HUES6 (cell line): ENCODE data around the gene OXT.
"Not testable (repeated sequence)": the region's sequence is repeated elsewhere in the genome, so short reads cannot be mapped to it uniquely, and the experiment has no call there.

Source experiments
- H3K27ac ChIP-seq: 2 replicates; pipeline ENCODE4 v1.7.0; 2013; ENCODE audit warnings: low read depth, mild to moderate bottlenecking, low read length, inconsistent platforms
- H3K27me3 ChIP-seq: 2 replicates; pipeline ENCODE4 v1.6.1; 2013; ENCODE audit warnings: low read length; ENCODE audit not compliant: control insufficient read depth, insufficient read depth
- H3K36me3 ChIP-seq: 2 replicates; pipeline ENCODE4 v1.6.1; 2013; ENCODE audit warnings: low read length; ENCODE audit not compliant: control insufficient read depth, insufficient read depth
- H3K4me1 ChIP-seq: 2 replicates; pipeline ENCODE4 v1.6.1; 2013; ENCODE audit warnings: low read length; ENCODE audit not compliant: control insufficient read depth, insufficient read depth
- H3K4me3 ChIP-seq: 2 replicates; pipeline ENCODE4 v1.5.1; 2013; ENCODE audit warnings: low read depth, low read length
- H3K9ac ChIP-seq: one replicate; pipeline ENCODE4 v1.6.1; 2013; ENCODE audit warnings: mild to moderate bottlenecking, low read length
- H3K9me3 ChIP-seq: 2 replicates; pipeline ENCODE4 v1.6.1; 2013; ENCODE audit warnings: low read depth, low read length; ENCODE audit not compliant: control insufficient read depth, insufficient read depth

Gene OXT

GRCh38 chr20:3071610-3072529 is at the start of gene OXT:
TSS of gene OXT (plus strand) at chr20:3071620. CDS start at chr20:3071656, 36 bp downstream.
- Histone ChIP-seq H3K4me3 (peak within 1 kb of the TSS; percentile 43), H3K27me3 (peaks cover 28% of the 10 kb centered on the region), H3K27ac (no peak within 1 kb of the TSS), H3K36me3 (no peaks in the 10 kb centered on the region), H3K9me3 (no peaks in the 10 kb centered on the region; the same call in 1 of the 2 replicates), H3K4me1 (peaks cover 5% of the 10 kb centered on the region), H3K9ac (no peak within 1 kb of the TSS)

- no peaks in the 10 kb centered on the region for H3K4me1 ChIP-seq
- H3K4me3 ChIP-seq: no peak overlapping the region
- H3K9me3 ChIP-seq: no peaks in the 10 kb centered on the region
- H3K36me3 ChIP-seq: peaks cover 66% of the 10 kb centered on the region
- no peak overlapping the region for H3K9ac ChIP-seq
- no peak overlapping the region for H3K27ac ChIP-seq
- H3K27me3 ChIP-seq: no peaks in the 10 kb centered on the region
Measured at GRCh38 chr20:3021777-3022176, 49.6 kb upstream of the OXT start.

DNA sequence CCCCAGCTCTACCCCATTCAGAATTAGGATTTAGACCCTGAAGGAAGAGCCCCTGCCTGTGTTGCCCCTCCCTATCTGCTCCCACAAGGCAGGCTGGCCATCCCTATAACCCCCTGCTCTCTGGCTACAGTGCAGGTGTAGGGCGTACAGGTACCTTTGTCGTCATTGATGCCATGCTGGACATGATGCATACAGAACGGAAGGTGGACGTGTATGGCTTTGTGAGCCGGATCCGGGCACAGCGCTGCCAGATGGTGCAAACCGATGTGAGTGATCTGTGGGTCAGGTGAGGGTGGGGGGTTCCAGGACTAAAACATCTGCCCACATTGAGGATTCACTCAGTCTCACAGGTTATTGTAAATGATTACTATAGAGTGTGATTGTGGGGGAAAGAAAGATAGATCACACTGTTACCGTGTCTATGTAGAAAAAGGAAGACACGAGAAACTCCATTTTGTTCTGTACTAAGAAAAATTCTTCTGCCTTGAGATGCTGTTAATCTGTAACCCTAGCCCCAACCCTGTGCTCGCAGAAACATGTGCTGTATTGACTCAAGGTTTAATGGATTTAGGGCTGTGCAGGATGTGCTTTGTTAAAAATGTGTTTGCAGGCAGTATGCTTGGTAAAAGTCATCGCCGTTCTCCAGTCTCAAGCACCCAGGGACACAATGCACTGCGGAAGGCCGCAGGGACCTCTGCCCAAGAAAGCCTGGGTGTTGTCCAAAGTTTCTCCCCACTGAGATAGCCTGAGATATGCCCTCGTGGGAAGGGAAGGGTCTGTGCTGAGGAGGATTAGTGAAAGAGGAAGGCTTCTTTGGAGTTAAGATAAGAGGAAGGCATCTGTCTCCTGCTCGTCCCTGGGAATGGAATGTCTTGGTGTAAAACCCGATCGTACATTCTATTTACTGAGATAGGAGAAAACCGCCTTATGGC is 48.6 kb upstream of the OXT start:
- not testable (repeated sequence) for H3K9ac ChIP-seq, H3K4me1 ChIP-seq, H3K27me3 ChIP-seq, H3K4me3 ChIP-seq, H3K9me3 ChIP-seq, H3K27ac ChIP-seq
- H3K36me3 ChIP-seq: peaks cover 67% of the 10 kb centered on the region

DNA sequence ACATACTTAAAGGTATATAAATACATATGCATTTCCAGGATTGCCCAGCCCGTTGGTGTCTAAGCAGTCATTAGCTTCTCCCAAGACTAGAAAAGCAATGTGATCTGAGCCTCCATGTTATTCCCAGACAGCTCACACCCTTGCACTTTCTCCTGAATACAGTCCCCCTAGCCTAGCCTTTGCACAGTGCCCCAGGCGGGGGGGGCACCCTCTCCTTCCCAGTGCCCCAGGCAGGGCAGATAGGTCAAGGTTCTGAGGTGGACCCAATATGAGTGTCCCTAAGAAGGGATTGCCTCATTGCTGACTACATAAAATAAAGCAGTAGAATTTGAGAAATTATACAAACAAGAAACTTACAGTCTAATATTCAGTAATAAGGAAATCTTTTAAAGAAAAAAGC is 43.4 kb upstream of the OXT start:
- H3K27ac ChIP-seq: no peak overlapping the region
- H3K27me3 ChIP-seq: no peaks in the 10 kb centered on the region
- no peak overlapping the region for H3K4me3 ChIP-seq
- H3K36me3 ChIP-seq: peaks cover 79% of the 10 kb centered on the region
- no peaks in the 10 kb centered on the region for H3K9me3 ChIP-seq
- no peak overlapping the region for H3K9ac ChIP-seq
- H3K4me1 ChIP-seq: no peaks in the 10 kb centered on the region

DNA sequence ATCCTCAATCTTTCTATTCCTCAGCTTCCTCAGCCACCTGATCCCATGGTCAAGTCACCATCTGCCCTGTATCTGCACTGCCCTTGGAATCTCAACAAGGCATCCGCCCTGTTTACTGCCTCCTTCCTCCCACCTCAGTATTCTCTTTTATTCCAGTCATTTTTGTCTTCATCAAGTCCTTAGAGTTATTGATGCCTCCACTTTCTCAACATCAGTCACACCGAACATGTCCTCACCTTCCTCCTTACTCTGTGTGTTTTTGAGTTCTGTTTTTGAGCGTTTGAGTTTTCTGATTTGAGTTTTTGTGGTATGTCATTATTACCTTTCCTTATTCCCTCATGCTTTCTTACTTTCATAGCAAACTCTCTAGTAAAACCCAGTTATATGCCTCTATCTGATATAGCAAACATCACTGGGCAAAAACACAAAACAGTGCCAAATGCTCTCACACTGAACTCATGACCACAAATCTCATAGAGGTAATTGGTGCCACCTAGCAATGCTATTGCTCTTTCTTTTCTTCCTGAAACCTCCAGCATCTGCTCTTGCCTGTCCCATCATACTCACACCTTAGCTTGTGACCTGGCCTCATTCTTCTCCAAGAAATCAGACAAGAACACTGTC is 39.8 kb upstream of the OXT start:
- Histone ChIP-seq H3K36me3 (peaks cover 81% of the 10 kb centered on the region), H3K9ac (no peak overlapping the region)

DNA sequence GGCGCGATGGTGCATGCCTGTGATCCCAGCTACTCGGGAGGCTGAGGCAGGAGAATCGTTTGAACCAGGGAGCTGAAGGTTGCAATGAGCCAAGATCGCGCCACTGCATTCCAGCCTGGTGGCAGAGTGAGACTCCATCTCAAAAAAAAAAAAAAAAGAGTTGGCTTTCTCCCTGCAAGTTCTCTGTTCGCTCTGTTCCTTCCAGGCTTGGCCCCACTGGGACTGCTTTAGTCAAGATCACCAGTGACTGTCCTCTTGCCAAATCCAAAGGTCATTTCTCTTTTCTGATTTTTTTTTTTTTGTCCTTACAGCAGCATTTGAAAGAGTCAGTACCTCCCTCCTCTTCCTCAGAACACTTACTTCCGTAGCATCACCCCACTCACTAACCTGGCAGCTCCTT is 38.8 kb upstream of the OXT start:
- Histone ChIP-seq H3K4me3 (no peak overlapping the region), H3K9me3 (no peaks in the 10 kb centered on the region), H3K27ac (no peak overlapping the region), H3K4me1 (no peaks in the 10 kb centered on the region), H3K27me3 (no peaks in the 10 kb centered on the region), H3K9ac (no peak overlapping the region), H3K36me3 (peaks cover 81% of the 10 kb centered on the region)

More for the DNA sequence above, 39.8 kb upstream of the OXT start:
- no peaks in the 10 kb centered on the region for H3K9me3 ChIP-seq
- no peaks in the 10 kb centered on the region for H3K4me1 ChIP-seq
- H3K27me3 ChIP-seq: no peaks in the 10 kb centered on the region
- no peak overlapping the region for H3K4me3 ChIP-seq
- no peak overlapping the region for H3K27ac ChIP-seq

GRCh38 chr20:3037654-3038053 is 33.8 kb upstream of the OXT start:
- peaks cover 13% of the 10 kb centered on the region for H3K4me1 ChIP-seq
- H3K9me3 ChIP-seq: no peaks in the 10 kb centered on the region
- H3K9ac ChIP-seq: no peak overlapping the region
- H3K27ac ChIP-seq: no peak overlapping the region
- no peak overlapping the region for H3K4me3 ChIP-seq
- H3K36me3 ChIP-seq: peaks cover 73% of the 10 kb centered on the region
- H3K27me3 ChIP-seq: no peaks in the 10 kb centered on the region

GRCh38 chr20:3038454-3038853 is 33.0 kb upstream of the OXT start:
- Histone ChIP-seq H3K27me3 (no peaks in the 10 kb centered on the region), H3K9me3 (no peaks in the 10 kb centered on the region), H3K4me3 (no peak overlapping the region), H3K9ac (no peak overlapping the region), H3K4me1 (peaks cover 14% of the 10 kb centered on the region), H3K27ac (no peak overlapping the region), H3K36me3 (peaks cover 65% of the 10 kb centered on the region)

DNA sequence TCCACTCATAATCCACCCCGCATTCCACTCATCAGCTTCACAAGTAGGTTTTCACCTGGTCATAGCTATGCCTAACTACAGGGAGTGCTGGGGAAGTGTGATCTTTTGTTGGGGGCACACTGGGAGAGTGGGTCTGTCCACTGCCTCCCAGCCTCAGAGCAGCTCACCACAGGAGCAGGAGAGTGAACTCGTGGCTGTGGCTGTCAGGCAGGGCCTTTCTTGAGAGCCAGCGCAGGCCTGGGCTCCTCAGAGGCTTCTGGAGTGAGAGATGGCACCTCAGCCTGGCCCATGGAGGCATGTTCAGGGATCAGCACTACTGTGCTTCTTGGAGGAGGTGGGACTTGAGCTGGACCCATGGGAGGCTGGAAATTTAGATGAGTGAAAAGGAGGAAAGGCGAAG is 32.0 kb upstream of the OXT start:
- Histone ChIP-seq H3K36me3 (peaks cover 65% of the 10 kb centered on the region), H3K4me1 (peaks cover 14% of the 10 kb centered on the region), H3K9ac (no peak overlapping the region)

GRCh38 chr20:3040086-3040485 is 31.3 kb upstream of the OXT start:
- H3K27me3 ChIP-seq: no peaks in the 10 kb centered on the region
- no peak overlapping the region for H3K4me3 ChIP-seq
- H3K9me3 ChIP-seq: no peaks in the 10 kb centered on the region
- H3K9ac ChIP-seq: no peak overlapping the region
- peaks cover 58% of the 10 kb centered on the region for H3K36me3 ChIP-seq
- peaks cover 18% of the 10 kb centered on the region for H3K4me1 ChIP-seq
- H3K27ac ChIP-seq: no peak overlapping the region

More for the DNA sequence above, 32.0 kb upstream of the OXT start:
- Histone ChIP-seq H3K9me3 (no peaks in the 10 kb centered on the region), H3K27ac (no peak overlapping the region), H3K4me3 (no peak overlapping the region), H3K27me3 (no peaks in the 10 kb centered on the region)
